ENCODE data around the gene DYNC1I1.

The DYNC1I1 gene

GRCh38 chr7:95952851-95953250 lies 180.5 kb downstream of the DYNC1I1 start:
- TF ChIP-seq CTCF (IDR thresholded peaks at IDR 0.05; ENCODE audit: insufficient read depth, low read length, poor library complexity, severe bottlenecking) (no peak), EZH2phosphoT487 (conservative IDR thresholded peaks at IDR 0.05; ENCODE audit: low read length) (no peak)

GRCh38 chr7:95955748-95956147 lies 183.4 kb downstream of the DYNC1I1 start:
- Histone ChIP-seq H3K4me3 (ENCODE audit: insufficient read depth, low read length, poor library complexity, severe bottlenecking) (no peak overlapping the region), H2AFZ (ENCODE audit: low read depth, low read length, severe bottlenecking) (no peak overlapping the region), H3F3A (ENCODE audit: insufficient read depth) (no peaks in the 10 kb centered on the region), H3K4me2 (ENCODE audit: low read depth, low read length, poor library complexity, severe bottlenecking) (no peak overlapping the region), H3K9me3 (ENCODE audit: insufficient read depth, low read length) (no peaks in the 10 kb centered on the region), H3K9ac (ENCODE audit: low read length) (no peak overlapping the region), H3K36me3 (ENCODE audit: low read length) (no peaks in the 10 kb centered on the region), H3K27me3 (ENCODE audit: low read length) (no peaks in the 10 kb centered on the region), H3K9me2 (replicated peaks; ENCODE audit: insufficient read depth, low read length) (no peaks in the 10 kb centered on the region), H3K27ac (ENCODE audit: low read depth, low read length) (no peak overlapping the region), H4K20me1 (ENCODE audit: low read depth, low read length) (no peaks in the 10 kb centered on the region), H3K79me2 (ENCODE audit: insufficient read depth, low read length) (no peaks in the 10 kb centered on the region)
- TF ChIP-seq EZH2phosphoT487 (conservative IDR thresholded peaks at IDR 0.05; ENCODE audit: low read length) (no peak), CTCF (IDR thresholded peaks at IDR 0.05; ENCODE audit: insufficient read depth, low read length, poor library complexity, severe bottlenecking) (no peak)

More at GRCh38 chr7:95952851-95953250, 180.5 kb downstream of the DYNC1I1 start:
- Histone ChIP-seq H3K79me2 (ENCODE audit: insufficient read depth, low read length) (no peaks in the 10 kb centered on the region), H3K9me3 (ENCODE audit: insufficient read depth, low read length) (no peaks in the 10 kb centered on the region), H3K9me2 (replicated peaks; ENCODE audit: insufficient read depth, low read length) (no peaks in the 10 kb centered on the region), H3K4me3 (ENCODE audit: insufficient read depth, low read length, poor library complexity, severe bottlenecking) (no peak overlapping the region), H3K27me3 (ENCODE audit: low read length) (no peaks in the 10 kb centered on the region), H4K20me1 (ENCODE audit: low read depth, low read length) (no peaks in the 10 kb centered on the region), H3K27ac (ENCODE audit: low read depth, low read length) (no peak overlapping the region), H2AFZ (ENCODE audit: low read depth, low read length, severe bottlenecking) (no peak overlapping the region), H3K4me2 (ENCODE audit: low read depth, low read length, poor library complexity, severe bottlenecking) (no peak overlapping the region), H3F3A (ENCODE audit: insufficient read depth) (no peaks in the 10 kb centered on the region), H3K9ac (ENCODE audit: low read length) (no peak overlapping the region), H3K36me3 (ENCODE audit: low read length) (no peaks in the 10 kb centered on the region)

- Histone ChIP-seq H4K20me1 (ENCODE audit: low read depth, low read length) (no peaks in the 10 kb centered on the region), H3K9me3 (ENCODE audit: insufficient read depth, low read length) (no peaks in the 10 kb centered on the region), H3K9me2 (replicated peaks; ENCODE audit: insufficient read depth, low read length) (no peaks in the 10 kb centered on the region), H3K36me3 (ENCODE audit: low read length) (no peaks in the 10 kb centered on the region), H3K79me2 (ENCODE audit: insufficient read depth, low read length) (no peaks in the 10 kb centered on the region), H3K4me2 (ENCODE audit: low read depth, low read length, poor library complexity, severe bottlenecking) (no peak overlapping the region), H3F3A (ENCODE audit: insufficient read depth) (no peaks in the 10 kb centered on the region), H3K27me3 (ENCODE audit: low read length) (no peaks in the 10 kb centered on the region), H3K9ac (ENCODE audit: low read length) (no peak overlapping the region), H2AFZ (ENCODE audit: low read depth, low read length, severe bottlenecking) (no peak overlapping the region), H3K4me3 (ENCODE audit: insufficient read depth, low read length, poor library complexity, severe bottlenecking) (no peak overlapping the region), H3K27ac (ENCODE audit: low read depth, low read length) (no peak overlapping the region)
- no peak for TF ChIP-seq EZH2phosphoT487 (conservative IDR thresholded peaks at IDR 0.05; ENCODE audit: low read length)
- TF ChIP-seq CTCF (IDR thresholded peaks at IDR 0.05; ENCODE audit: insufficient read depth, low read length, poor library complexity, severe bottlenecking) = no peak
These were observed 185.2 kb downstream of the DYNC1I1 start for GRCh38 chr7:95957510-95957909.
